OCI-LY3 (cell line): ENCODE data around the gene UNC5B.
A peak's percentile ranks its signal among the peaks of the same experiment; 100 is the strongest.

Experiments used
- H2AFZ ChIP-seq: fragments of 200-600, 300-600 bp; shearing (Covaris generic); 2 replicates; pipeline ENCODE4 v1.6.0; 2014; ENCODE audit warnings: antibody characterized with exemption, low read depth, low read length
- H3K27ac ChIP-seq: fragments of 200-600, 300-600 bp; sonication (generic); 2 replicates; pipeline ENCODE4 v1.5.1; 2014; ENCODE audit warnings: mild to moderate bottlenecking, low read length, moderate library complexity, mixed read lengths
- H3K27me3 ChIP-seq: fragments of 200-600, 300-600 bp; sonication (generic); 2 replicates; pipeline ENCODE4 v1.6.1; 2014; ENCODE audit warnings: low read depth, low read length, mixed read lengths
- H3K36me3 ChIP-seq: fragments of 200-600, 300-600 bp; sonication (generic); replicated peaks from 2 replicates; pipeline ENCODE3; 2014; ENCODE audit warnings: low read depth, low read length, mixed read lengths
- H3K4me1 ChIP-seq: fragments of 300-600, 200-600 bp; sonication (generic); 2 replicates; pipeline ENCODE4 v1.6.1; 2014; ENCODE audit warnings: low read length, mixed read lengths
- H3K4me2 ChIP-seq: fragments of 200-600, 300-600 bp; sonication (generic); 2 replicates; pipeline ENCODE4 v1.6.1; 2014; ENCODE audit warnings: low read length, mixed read lengths
- H3K4me3 ChIP-seq: fragments of 300-600, 200-600 bp; sonication (generic); 2 replicates; pipeline ENCODE4 v1.5.1; 2014; ENCODE audit warnings: antibody characterized with exemption, mild to moderate bottlenecking, low read length, moderate library complexity
- H3K79me2 ChIP-seq: fragments of 300-600, 200-600 bp; shearing (Covaris generic); 2 replicates; pipeline ENCODE4 v1.6.1; 2014; ENCODE audit warnings: mild to moderate bottlenecking, low read length, mixed read lengths
- H3K9ac ChIP-seq: fragments of 300-600, 200-600 bp; shearing (Covaris generic); 2 replicates; pipeline ENCODE4 v1.6.0; 2014; ENCODE audit warnings: mild to moderate bottlenecking, low read length, moderate library complexity
- H3K9me3 ChIP-seq: fragments of 200-600, 300-600 bp; shearing (Covaris generic); 2 replicates; pipeline ENCODE4 v1.6.1; 2014; ENCODE audit warnings: low read length, mixed read lengths; ENCODE audit not compliant: insufficient read depth
- H4K20me1 ChIP-seq: fragments of 200-600, 300-600 bp; sonication (generic); 2 replicates; pipeline ENCODE4 v1.6.1; 2016; ENCODE audit warnings: low read length, mixed read lengths; ENCODE audit not compliant: insufficient read depth
- CTCF ChIP-seq: fragments of 200-600, 300-600 bp; sonication (generic); IDR thresholded peaks from 2 replicates; pipeline ENCODE4 v1.5.1; 2014; ENCODE audit warnings: antibody characterized with exemption, low read length, low read depth
- EZH2phosphoT487 ChIP-seq: fragments of 200-600 bp; shearing (Covaris generic); IDR thresholded peaks from 2 replicates; pipeline ENCODE4 v1.6.1; 2018; ENCODE audit warnings: antibody characterized with exemption, mixed run types, low read depth

Gene UNC5B

GRCh38 chr10:71284544-71285179 lies 72.3 kb downstream of the UNC5B start:
- H4K20me1 ChIP-seq, result no peaks in the 10 kb centered on the region
- no peak overlapping the region for H2AFZ ChIP-seq
- no peak overlapping the region for H3K4me2 ChIP-seq
- H3K79me2 ChIP-seq, result no peaks in the 10 kb centered on the region
- H3K4me1 ChIP-seq, result no peaks in the 10 kb centered on the region
- H3K27ac ChIP-seq, result no peak overlapping the region
- H3K9me3 ChIP-seq, result no peaks in the 10 kb centered on the region
- H3K27me3 ChIP-seq, result no peaks in the 10 kb centered on the region
- TF ChIP-seq EZH2phosphoT487 (no peak), CTCF (no peak)
- no peak overlapping the region for H3K4me3 ChIP-seq
- H3K36me3 ChIP-seq, result no peaks in the 10 kb centered on the region
- H3K9ac ChIP-seq, result no peak overlapping the region

GRCh38 chr10:71285180-71285545 lies 72.8 kb downstream of the UNC5B start:
- TF ChIP-seq EZH2phosphoT487, result no peak
- TF ChIP-seq CTCF, result peak; percentile 70
- no peaks in the 10 kb centered on the region for H3K36me3 ChIP-seq
- no peak overlapping the region for H3K27ac ChIP-seq
- H4K20me1 ChIP-seq, result no peaks in the 10 kb centered on the region
- no peaks in the 10 kb centered on the region for H3K9me3 ChIP-seq
- H3K4me1 ChIP-seq, result no peaks in the 10 kb centered on the region
- no peak overlapping the region for H3K9ac ChIP-seq
- H3K79me2 ChIP-seq, result no peaks in the 10 kb centered on the region
- no peak overlapping the region for H2AFZ ChIP-seq
- H3K4me2 ChIP-seq, result peak overlapping the region; percentile 46
- H3K4me3 ChIP-seq, result no peak overlapping the region
- H3K27me3 ChIP-seq, result no peaks in the 10 kb centered on the region

GRCh38 chr10:71285986-71286385 lies 73.6 kb downstream of the UNC5B start:
- Histone ChIP-seq H3K4me2 (no peak overlapping the region), H3K27ac (no peak overlapping the region), H3K9ac (no peak overlapping the region), H3K27me3 (no peaks in the 10 kb centered on the region), H3K4me1 (no peaks in the 10 kb centered on the region), H4K20me1 (no peaks in the 10 kb centered on the region), H2AFZ (no peak overlapping the region), H3K9me3 (no peaks in the 10 kb centered on the region), H3K36me3 (no peaks in the 10 kb centered on the region), H3K79me2 (no peaks in the 10 kb centered on the region), H3K4me3 (no peak overlapping the region)
- TF ChIP-seq EZH2phosphoT487, result no peak
- no peak for TF ChIP-seq CTCF

- H3K79me2 ChIP-seq, result no peaks in the 10 kb centered on the region
- H4K20me1 ChIP-seq, result no peaks in the 10 kb centered on the region
- no peaks in the 10 kb centered on the region for H3K4me1 ChIP-seq
- no peak overlapping the region for H3K4me2 ChIP-seq
- no peak overlapping the region for H3K4me3 ChIP-seq
- no peaks in the 10 kb centered on the region for H3K36me3 ChIP-seq
- no peak for TF ChIP-seq EZH2phosphoT487
- no peak for TF ChIP-seq CTCF
- no peak overlapping the region for H2AFZ ChIP-seq
- H3K27me3 ChIP-seq, result no peaks in the 10 kb centered on the region
- H3K27ac ChIP-seq, result no peak overlapping the region
- H3K9me3 ChIP-seq, result no peaks in the 10 kb centered on the region
- H3K9ac ChIP-seq, result no peak overlapping the region
Measured at GRCh38 chr10:71286521-71287294, 74.3 kb downstream of the UNC5B start.
